ENCODE results near the gene HOXD8.

DNA sequence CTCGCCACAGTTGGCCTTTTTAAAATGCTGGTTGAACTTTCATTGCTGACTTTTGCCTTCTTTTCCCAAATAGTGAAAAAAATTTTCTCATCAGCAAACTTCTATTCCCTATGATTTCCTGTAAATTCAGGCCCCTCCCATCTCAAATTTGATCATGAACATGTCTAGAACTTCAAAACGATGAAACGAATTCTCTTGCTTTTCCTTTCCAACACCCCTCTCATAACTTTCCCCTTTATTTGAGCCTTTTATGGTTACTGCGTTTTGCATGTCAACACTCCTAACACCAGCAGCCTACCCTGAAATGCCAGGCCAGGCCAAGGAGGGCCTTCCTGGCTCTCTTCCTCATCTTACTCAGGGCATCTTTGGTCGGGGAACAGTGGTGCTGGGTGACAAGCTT is 38.6 kb upstream of the HOXD8 start:
- TF ChIP-seq TARDBP (IDR thresholded peaks at IDR 0.05), result no peak
- no peak for TF ChIP-seq BHLHE40 (IDR thresholded peaks at IDR 0.05; ENCODE audit: borderline replicate concordance)
- TF ChIP-seq FOXM1 (IDR thresholded peaks at IDR 0.05; ENCODE audit: borderline replicate concordance), result no peak
- TF ChIP-seq FOXK2 (IDR thresholded peaks at IDR 0.05), result no peak
- no peak for TF ChIP-seq NFRKB (IDR thresholded peaks at IDR 0.05)
- TF ChIP-seq SP1 (IDR thresholded peaks at IDR 0.05), result no peak
- TF ChIP-seq FOXA1 (IDR thresholded peaks at IDR 0.05), result no peak
- TF ChIP-seq SUZ12 (IDR thresholded peaks at IDR 0.05), result no peak
- no peak for TF ChIP-seq CTBP1 (IDR thresholded peaks at IDR 0.05; ENCODE audit: borderline replicate concordance)
- no peak for TF ChIP-seq HDGF (IDR thresholded peaks at IDR 0.05; ENCODE audit: borderline replicate concordance)
